H1 (cell line): ENCODE data around the gene CEP57L1. TPM values are rescaled to one million over a fixed set of nuclear protein-coding genes. Genes with fewer than 3 reads are reported as not detected.

Experiments used
- CHD7 ChIP-seq: fragments of 300-600 bp; sonication (generic); IDR thresholded peaks from 2 replicates; pipeline ENCODE4 v1.7.1; 2012; ENCODE audit warnings: low read length, moderate library complexity, mild to moderate bottlenecking, inconsistent platforms; ENCODE audit not compliant: insufficient replicate concordance
- NANOG ChIP-seq: IDR thresholded peaks from 2 replicates; pipeline ENCODE4 v1.6.1; 2011; ENCODE audit warnings: low read length, low read depth, mild to moderate bottlenecking, inconsistent platforms; ENCODE audit not compliant: insufficient read depth, poor library complexity, severe bottlenecking
- SIRT6 ChIP-seq: IDR thresholded peaks from one replicate; pipeline ENCODE4 v1.7.1; 2012; ENCODE audit warnings: low read length, inconsistent platforms
- TAF1 ChIP-seq: IDR thresholded peaks from 2 replicates; pipeline ENCODE4 v1.6.1; 2011; ENCODE audit warnings: mild to moderate bottlenecking, low read depth, low read length
- TBP ChIP-seq: IDR thresholded peaks from 2 replicates; pipeline ENCODE4 v1.6.1; 2011; ENCODE audit warnings: low read depth, low read length, improper control_type of control experiment
- TCF12 ChIP-seq: IDR thresholded peaks from 2 replicates; pipeline ENCODE4 v1.6.1; 2011; ENCODE audit warnings: low read depth, mild to moderate bottlenecking, low read length
- polyA plus RNA-seq, 7 experiments: library from polyadenylated mRNA; depleted of rRNA in 3 of 7; stranded (reverse) in 5 of 7; unstranded in 2 of 7; fragments of >200 nt in 5 of 7; fragments of 200-250 nt in 2 of 7; gene quantifications; 1 replicate in 5 of 7; 2 replicates in 1 of 7; 4 replicates in 1 of 7; pipeline versions ENCODE4 v1.2.1 to v1.2.3, GENCODE V29; 2011 to 2013; ENCODE audit warnings: missing spikeins in 2 of 7, mixed read lengths in 2 of 7
- total RNA-seq: library from RNA; stranded (reverse); fragmentation: NEBNext Ultra II Directional; extraction: Animal tissue kit (Norgen Biotek cat#: 25700); gene quantifications from 2 replicates; pipeline ENCODE4 v1.2.1, GENCODE V29; 2021
- TF ChIP-seq, protein P1 (sequence below): IDR thresholded peaks from 2 replicates; pipeline ENCODE4 v1.6.1; 2012; ENCODE audit warnings: low read length, inconsistent platforms

Gene CEP57L1
- total and polyA plus RNA-seq, 2 of the 8 experiments (the other 6 are each of a cell fraction or from before 2014, with no cell fraction given), result 3.6 to 11.5 TPM

DNA sequence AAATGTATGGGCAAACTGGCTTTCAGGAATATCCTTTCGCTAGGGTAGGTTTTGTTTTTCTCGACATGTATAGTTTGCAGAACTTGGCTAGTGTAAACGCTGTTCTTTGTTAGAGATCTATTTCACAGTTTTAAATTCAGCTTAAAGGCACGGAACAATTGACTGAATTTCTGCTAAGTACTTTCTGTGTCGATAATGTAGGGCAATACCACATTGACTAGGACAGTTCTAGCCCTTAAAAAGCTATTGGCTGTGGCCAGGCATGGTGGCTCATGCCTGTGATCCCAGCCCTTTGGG, 92.8 kb downstream of the CEP57L1 start (continued):
- TF ChIP-seq CHD7 (no peak), TAF1 (no peak), TCF12 (no peak), TBP (no peak), SIRT6 (no peak), NANOG (no peak)
- TF ChIP-seq, protein P1, sequence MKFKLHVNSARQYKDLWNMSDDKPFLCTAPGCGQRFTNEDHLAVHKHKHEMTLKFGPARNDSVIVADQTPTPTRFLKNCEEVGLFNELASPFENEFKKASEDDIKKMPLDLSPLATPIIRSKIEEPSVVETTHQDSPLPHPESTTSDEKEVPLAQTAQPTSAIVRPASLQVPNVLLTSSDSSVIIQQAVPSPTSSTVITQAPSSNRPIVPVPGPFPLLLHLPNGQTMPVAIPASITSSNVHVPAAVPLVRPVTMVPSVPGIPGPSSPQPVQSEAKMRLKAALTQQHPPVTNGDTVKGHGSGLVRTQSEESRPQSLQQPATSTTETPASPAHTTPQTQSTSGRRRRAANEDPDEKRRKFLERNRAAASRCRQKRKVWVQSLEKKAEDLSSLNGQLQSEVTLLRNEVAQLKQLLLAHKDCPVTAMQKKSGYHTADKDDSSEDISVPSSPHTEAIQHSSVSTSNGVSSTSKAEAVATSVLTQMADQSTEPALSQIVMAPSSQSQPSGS, result no peak
